Keratinocyte (primary cell): ENCODE measurements around the gene MYEF2.

Source experiments
- EZH2 ChIP-seq: IDR thresholded peaks from one replicate; pipeline ENCODE4 v1.6.1; 2012; ENCODE audit warnings: inconsistent platforms, mild to moderate bottlenecking, low read length, moderate library complexity
- TF ChIP-seq, protein P1 (sequence below), 3 experiments: IDR thresholded peaks in 1 of 3; conservative IDR thresholded peaks in 1 of 3; optimal IDR thresholded peaks in 1 of 3; 2 replicates in 2 of 3; 3 replicates in 1 of 3; pipeline versions ENCODE3 to v1.5.1; 2011; ENCODE audit warnings: low read length in 3 of 3, mild to moderate bottlenecking in 3 of 3, moderate library complexity in 2 of 3, control low read depth in 1 of 3, inconsistent platforms in 1 of 3; ENCODE audit not compliant: insufficient read depth in 2 of 3; ENCODE audit errors: extremely low read depth in 1 of 3

DNA sequence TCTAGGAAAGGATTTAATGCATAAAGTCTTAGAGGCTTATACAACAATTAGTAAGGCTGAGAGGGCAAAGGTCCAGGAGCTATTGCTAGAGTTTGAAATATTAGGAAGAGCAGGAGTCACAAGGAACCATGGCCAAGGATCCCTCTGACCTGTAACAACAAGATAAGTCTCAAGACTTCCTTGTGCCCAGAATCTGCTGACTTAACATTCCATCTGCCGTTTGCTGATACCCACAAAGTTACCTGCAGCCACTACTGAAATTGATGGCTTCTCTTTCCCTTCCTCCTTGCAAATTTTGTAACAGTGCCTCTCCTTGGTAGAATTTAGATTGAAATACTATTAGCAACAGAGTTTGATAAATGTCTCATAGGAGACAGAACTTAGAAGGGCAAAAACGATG is 4.7 kb upstream of the MYEF2 start:
- TF ChIP-seq, protein P1, sequence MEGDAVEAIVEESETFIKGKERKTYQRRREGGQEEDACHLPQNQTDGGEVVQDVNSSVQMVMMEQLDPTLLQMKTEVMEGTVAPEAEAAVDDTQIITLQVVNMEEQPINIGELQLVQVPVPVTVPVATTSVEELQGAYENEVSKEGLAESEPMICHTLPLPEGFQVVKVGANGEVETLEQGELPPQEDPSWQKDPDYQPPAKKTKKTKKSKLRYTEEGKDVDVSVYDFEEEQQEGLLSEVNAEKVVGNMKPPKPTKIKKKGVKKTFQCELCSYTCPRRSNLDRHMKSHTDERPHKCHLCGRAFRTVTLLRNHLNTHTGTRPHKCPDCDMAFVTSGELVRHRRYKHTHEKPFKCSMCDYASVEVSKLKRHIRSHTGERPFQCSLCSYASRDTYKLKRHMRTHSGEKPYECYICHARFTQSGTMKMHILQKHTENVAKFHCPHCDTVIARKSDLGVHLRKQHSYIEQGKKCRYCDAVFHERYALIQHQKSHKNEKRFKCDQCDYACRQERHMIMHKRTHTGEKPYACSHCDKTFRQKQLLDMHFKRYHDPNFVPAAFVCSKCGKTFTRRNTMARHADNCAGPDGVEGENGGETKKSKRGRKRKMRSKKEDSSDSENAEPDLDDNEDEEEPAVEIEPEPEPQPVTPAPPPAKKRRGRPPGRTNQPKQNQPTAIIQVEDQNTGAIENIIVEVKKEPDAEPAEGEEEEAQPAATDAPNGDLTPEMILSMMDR (optimal IDR thresholded peaks at IDR 0.05 in 1 of 3, IDR thresholded peaks at IDR 0.05 in 1 of 3, conservative IDR thresholded peaks at IDR 0.05 in 1 of 3; ENCODE audit: extremely low read depth in 1 of 3, insufficient read depth in 2 of 3, low read length in 3 of 3), result no peak
- no peak for TF ChIP-seq EZH2
